ENCODE results near the gene TMEM100.

Gene TMEM100

DNA sequence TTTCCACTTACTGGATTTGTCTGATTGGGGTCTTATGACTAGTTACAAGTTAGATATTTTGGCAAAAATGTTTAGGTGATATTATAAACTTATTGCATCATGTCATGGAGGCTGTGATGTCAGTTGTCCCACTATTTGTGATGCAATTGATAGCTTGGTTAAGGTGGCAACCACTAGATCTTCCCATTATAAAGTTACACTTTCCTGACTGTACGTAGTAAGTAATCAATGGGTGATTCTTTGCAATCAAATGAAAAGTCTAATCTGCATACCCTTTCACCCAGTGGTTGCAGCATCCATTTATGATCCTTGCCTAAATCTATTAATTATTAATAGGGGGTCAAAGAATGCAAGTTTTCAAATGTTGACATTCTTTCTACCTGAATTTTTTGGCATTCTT, 23.8 kb upstream of the TMEM100 start:
- TF ChIP-seq, protein P1, sequence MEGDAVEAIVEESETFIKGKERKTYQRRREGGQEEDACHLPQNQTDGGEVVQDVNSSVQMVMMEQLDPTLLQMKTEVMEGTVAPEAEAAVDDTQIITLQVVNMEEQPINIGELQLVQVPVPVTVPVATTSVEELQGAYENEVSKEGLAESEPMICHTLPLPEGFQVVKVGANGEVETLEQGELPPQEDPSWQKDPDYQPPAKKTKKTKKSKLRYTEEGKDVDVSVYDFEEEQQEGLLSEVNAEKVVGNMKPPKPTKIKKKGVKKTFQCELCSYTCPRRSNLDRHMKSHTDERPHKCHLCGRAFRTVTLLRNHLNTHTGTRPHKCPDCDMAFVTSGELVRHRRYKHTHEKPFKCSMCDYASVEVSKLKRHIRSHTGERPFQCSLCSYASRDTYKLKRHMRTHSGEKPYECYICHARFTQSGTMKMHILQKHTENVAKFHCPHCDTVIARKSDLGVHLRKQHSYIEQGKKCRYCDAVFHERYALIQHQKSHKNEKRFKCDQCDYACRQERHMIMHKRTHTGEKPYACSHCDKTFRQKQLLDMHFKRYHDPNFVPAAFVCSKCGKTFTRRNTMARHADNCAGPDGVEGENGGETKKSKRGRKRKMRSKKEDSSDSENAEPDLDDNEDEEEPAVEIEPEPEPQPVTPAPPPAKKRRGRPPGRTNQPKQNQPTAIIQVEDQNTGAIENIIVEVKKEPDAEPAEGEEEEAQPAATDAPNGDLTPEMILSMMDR (IDR thresholded peaks at IDR 0.05; ENCODE audit: low read depth, low read length, missing control alignments), result no peak
- no peak overlapping the region for H3K4me3 ChIP-seq (ENCODE audit: low read depth, low read length)
- no peak for DNase-seq (ENCODE audit: low read depth)
- in situ Hi-C loops (cut with HindIII; ENCODE audit: low sequenced_read_pairs), result no loop called here

DNA sequence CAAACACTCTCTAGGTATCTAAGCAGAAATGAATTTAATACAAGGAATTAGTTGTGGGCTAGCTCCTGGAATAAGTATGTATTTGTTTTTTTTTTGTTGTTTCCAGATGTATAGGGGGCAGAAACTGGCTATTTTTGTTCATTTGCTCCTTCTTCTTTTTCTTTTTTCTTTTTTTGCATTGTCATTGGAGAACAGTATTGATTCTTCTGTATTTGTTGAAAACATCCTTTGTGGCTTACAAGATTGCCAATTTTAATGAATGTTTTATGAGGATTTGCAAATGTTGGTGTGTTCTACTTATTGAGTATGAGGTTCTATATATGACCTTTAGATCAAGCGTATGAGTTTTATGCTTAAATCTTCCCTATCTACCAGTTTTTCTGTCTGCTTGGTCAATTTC, 22.6 kb upstream of the TMEM100 start:
- DNase-seq (ENCODE audit: low read depth), result no peak
- in situ Hi-C loops (cut with HindIII; ENCODE audit: low sequenced_read_pairs), result no loop called here
- H3K4me3 ChIP-seq (ENCODE audit: low read depth, low read length), result no peak overlapping the region
- TF ChIP-seq, protein P1 (IDR thresholded peaks at IDR 0.05; ENCODE audit: low read depth, low read length, missing control alignments), result no peak

DNA sequence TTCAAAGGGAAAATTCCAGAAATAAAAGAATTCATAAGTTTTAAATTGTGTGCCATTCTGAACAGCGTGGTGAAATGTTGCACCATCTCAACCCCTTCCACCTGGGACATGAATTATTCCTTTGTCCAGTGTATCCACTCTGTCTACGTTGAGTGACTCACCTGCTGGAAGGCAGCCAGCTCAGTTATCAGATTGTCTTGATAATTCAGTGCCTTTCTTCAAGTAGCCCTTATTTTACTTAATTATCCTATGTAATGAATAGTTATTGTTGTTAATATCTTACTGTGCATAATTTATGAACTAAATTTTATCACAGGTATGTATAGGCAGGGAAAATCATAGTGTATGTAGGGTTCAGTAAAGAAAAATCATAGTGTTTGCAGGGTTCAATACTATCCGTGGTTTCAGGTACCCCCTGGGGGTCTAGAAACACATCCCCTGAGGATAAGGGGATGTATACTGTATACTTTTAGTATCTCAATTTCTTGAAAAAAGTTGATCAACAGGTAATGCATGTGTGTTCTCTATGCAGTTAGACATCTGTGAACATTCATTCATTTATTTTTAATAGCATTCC, 20.5 kb upstream of the TMEM100 start:
- no peak overlapping the region for H3K4me3 ChIP-seq (ENCODE audit: low read depth, low read length)
- TF ChIP-seq, protein P1 (IDR thresholded peaks at IDR 0.05; ENCODE audit: low read depth, low read length, missing control alignments), result no peak
- no peak for DNase-seq (ENCODE audit: low read depth)
- in situ Hi-C loops (cut with HindIII; ENCODE audit: low sequenced_read_pairs), result no loop called here

DNA sequence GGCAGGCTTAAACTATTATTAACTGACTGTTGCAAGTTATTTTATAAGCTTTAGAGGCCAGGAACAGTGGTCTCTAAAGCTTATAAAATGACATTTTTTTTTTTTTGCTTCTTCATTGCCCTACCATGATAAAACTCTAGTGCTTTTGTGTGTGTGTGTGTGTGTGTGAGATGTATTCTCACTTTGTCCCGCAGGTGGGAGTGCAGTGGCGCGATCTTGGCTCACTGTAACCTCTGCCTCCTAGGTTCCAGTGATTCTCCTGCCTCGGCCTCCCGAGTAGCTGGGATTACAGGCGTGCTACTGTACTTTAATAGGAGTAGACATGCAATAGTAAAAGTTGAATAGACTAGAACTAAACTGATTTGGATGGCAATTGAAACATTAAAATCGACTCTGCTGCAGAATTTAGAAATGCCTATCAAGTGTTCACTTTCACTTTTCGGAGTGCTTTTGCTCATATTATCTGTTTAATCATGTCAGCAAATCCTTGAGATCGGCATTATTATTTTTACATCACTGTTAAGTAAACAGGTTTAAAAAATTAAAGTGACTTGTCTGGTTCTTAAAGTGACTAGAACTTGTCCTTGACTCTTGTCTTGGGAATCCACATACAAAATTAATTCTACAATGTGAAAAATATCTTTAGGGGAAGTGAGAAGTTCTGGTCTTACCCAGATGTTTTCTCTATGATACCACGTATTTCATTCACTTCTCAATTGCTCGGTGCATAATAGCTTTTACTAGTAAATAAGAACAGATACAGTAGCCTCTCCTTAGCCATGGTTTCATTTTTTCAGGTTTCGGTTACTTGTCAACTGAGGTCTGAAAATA, 19.8 kb upstream of the TMEM100 start:
- TF ChIP-seq, protein P1 (IDR thresholded peaks at IDR 0.05; ENCODE audit: low read depth, low read length, missing control alignments), result no peak
- DNase-seq (ENCODE audit: low read depth), result no peak
- H3K4me3 ChIP-seq (ENCODE audit: low read depth, low read length), result no peak overlapping the region
- in situ Hi-C loops (cut with HindIII; ENCODE audit: low sequenced_read_pairs), result no loop called here

DNA sequence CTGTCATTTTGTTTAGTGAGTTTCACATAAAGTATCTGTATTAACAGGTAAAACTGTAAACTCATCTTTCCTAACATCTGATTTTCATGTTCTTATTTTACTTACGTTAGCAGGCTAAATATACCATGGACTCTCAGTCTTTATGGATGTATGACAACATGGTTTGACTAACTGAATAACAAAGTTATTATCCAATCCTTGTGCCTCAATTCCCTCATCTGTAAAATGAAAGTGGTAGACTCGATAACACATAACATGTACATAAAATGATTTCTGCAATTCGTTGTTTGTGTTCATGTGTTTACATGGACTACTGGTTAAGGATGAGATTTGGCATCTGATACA, 18.7 kb upstream of the TMEM100 start:
- in situ Hi-C loops (cut with HindIII; ENCODE audit: low sequenced_read_pairs), result no loop called here
- DNase-seq (ENCODE audit: low read depth), result no peak
- H3K4me3 ChIP-seq (ENCODE audit: low read depth, low read length), result no peak overlapping the region
- TF ChIP-seq, protein P1 (IDR thresholded peaks at IDR 0.05; ENCODE audit: low read depth, low read length, missing control alignments), result no peak

DNA sequence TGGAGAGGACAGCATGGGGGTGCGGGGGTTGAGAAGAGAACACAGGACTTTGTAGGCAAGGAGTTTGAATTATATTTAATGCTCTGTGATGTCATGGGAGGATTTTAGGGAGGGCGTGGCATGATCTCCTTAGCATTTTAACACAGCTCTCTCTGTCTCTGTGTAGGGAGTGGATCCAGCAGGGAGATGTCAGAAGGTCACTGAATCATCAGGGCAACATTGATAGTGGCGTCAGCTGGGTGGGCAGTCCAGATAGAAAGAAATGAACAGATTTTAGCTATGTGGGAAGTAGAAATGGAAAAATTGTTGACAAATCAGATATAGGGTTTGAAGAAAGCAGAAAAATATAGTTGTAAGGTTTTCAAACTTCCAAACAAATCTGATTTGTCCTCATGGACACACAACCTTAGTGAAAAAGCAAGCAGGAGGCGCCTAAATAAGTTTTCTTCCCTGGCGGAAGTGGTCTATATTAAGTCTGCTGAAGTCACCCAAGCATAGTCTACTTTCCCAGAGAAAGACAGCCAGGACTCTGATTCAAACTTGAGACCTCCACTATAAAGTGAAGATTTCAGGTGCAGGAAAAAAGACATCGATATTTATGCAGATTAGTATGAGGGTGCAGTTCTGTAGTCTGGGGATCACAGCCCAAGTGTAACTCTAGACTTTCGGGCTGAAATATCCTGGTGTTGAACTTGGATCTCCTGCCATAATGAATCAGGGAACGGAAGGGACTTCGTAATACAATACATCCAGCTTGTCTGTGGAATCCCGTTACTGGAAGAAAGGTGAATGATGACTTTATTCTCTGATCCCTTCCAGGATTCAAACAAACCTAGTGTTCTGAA, 18.1 kb upstream of the TMEM100 start:
- no peak for DNase-seq (ENCODE audit: low read depth)
- in situ Hi-C loops (cut with HindIII; ENCODE audit: low sequenced_read_pairs), result no loop called here
- TF ChIP-seq, protein P1 (IDR thresholded peaks at IDR 0.05; ENCODE audit: low read depth, low read length, missing control alignments), result no peak
- no peak overlapping the region for H3K4me3 ChIP-seq (ENCODE audit: low read depth, low read length)
